NB4 (cell line): Measurements from ENCODE around the gene EVI2A.
"Not testable (repeated sequence)": the region's sequence is repeated elsewhere in the genome, so short reads cannot be mapped to it uniquely, and the experiment has no call there.

Source experiments
- POLR2A ChIP-seq: IDR thresholded peaks from 2 replicates; pipeline ENCODE4 v1.6.1; 2011; ENCODE audit warnings: mild to moderate bottlenecking; ENCODE audit not compliant: insufficient read length; ENCODE audit errors: extremely low read depth
- TF ChIP-seq, protein P1 (sequence below): IDR thresholded peaks from one replicate; pipeline ENCODE4 v1.5.1; 2012; ENCODE audit warnings: low read depth, low read length
- TF ChIP-seq, protein P2 (sequence below): IDR thresholded peaks from 2 replicates; pipeline ENCODE4 v1.6.1; 2011; ENCODE audit warnings: low read depth, low read length

DNA sequence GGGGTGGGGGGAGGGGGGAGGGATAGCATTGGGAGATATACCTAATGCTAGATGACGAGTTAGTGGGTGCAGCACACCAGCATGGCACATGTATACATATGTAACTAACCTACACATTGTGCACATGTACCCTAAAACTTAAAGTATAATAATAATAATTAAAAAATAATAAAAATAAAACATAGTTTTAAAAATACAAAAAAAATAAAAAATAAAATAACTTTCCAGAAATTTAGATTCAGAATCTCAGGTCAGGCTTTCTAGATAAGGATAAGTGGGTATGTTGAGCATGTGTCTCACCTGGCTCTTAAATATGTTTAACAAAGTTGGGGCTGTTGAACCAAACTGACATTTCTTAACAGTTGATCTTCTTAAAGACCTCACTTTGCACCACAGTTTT is 33.5 kb downstream of the EVI2A start:
- TF ChIP-seq, protein P1, sequence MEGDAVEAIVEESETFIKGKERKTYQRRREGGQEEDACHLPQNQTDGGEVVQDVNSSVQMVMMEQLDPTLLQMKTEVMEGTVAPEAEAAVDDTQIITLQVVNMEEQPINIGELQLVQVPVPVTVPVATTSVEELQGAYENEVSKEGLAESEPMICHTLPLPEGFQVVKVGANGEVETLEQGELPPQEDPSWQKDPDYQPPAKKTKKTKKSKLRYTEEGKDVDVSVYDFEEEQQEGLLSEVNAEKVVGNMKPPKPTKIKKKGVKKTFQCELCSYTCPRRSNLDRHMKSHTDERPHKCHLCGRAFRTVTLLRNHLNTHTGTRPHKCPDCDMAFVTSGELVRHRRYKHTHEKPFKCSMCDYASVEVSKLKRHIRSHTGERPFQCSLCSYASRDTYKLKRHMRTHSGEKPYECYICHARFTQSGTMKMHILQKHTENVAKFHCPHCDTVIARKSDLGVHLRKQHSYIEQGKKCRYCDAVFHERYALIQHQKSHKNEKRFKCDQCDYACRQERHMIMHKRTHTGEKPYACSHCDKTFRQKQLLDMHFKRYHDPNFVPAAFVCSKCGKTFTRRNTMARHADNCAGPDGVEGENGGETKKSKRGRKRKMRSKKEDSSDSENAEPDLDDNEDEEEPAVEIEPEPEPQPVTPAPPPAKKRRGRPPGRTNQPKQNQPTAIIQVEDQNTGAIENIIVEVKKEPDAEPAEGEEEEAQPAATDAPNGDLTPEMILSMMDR, result not testable (repeated sequence)
- TF ChIP-seq, protein P2, sequence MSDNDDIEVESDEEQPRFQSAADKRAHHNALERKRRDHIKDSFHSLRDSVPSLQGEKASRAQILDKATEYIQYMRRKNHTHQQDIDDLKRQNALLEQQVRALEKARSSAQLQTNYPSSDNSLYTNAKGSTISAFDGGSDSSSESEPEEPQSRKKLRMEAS, result not testable (repeated sequence)
- not testable (repeated sequence) for TF ChIP-seq POLR2A
